Measurements from ENCODE around the gene SFXN2.
A peak's percentile ranks its signal among the peaks of the same experiment; 100 is the strongest.

Gene SFXN2

DNA sequence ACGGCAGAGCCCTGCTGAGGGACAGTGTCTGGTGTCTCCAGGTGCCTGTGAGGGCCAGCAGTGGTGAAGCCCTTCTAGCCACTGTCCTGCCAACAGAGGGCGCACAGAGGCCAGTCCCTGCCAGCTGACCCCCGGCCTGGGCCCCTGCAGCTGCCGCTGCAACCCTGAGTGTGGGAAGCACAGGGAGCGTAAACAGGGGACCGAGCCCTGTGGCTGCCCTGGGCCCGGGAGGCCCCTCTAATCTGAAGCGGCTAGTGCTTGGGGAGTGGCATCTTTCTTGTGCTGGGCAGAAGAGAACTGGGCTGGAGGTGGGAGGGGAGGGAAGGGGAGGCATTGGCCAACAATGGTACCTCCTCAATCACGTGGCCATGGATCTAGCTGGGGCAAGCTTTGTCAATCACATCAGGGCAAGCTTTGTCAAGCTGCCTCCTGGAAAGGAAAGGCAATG is 35.6 kb upstream of the SFXN2 start:
- ChIA-PET CTCF (interaction anchor here (0.7 to 2.9 kb wide), 13 partner anchors 8 to 48 kb away, joined by 3 to 25 read pairs (median 5); partner anchors contain the start of gene ARL3), POLR2A (interaction anchor here (1.1 to 3.5 kb wide), 5 partner anchors 32 to 60 kb away, joined by 3 to 20 read pairs (median 4); partner anchors contain the start of genes ARL3 and SFXN2)
- TF ChIP-seq CTBP1 (IDR thresholded peaks at IDR 0.05; ENCODE audit: borderline replicate concordance) (no peak), L3MBTL2 (conservative IDR thresholded peaks at IDR 0.05) (peak; percentile 40; the same call in 1 of the 2 replicates)
- DNase-seq (ENCODE audit: extremely low spot score), result peak; percentile 85

GRCh38 chr10:102679596-102679995 is 34.8 kb upstream of the SFXN2 start:
- peak; percentile 6 for DNase-seq (ENCODE audit: extremely low spot score)
- POLR2A ChIA-PET, result interaction anchor here (1.1 to 3.5 kb wide), 5 partner anchors 31 to 59 kb away, joined by 3 to 20 read pairs (median 4); partner anchors contain the start of genes ARL3 and SFXN2
- CTCF ChIA-PET, result interaction anchor here (0.8 to 2.9 kb wide), 9 partner anchors 9 to 48 kb away, joined by 3 to 25 read pairs (median 7); partner anchors contain the start of gene ARL3
- TF ChIP-seq LEF1 (IDR thresholded peaks at IDR 0.05; ENCODE audit: borderline replicate concordance) (no peak), L3MBTL2 (conservative IDR thresholded peaks at IDR 0.05) (no peak), NFRKB (IDR thresholded peaks at IDR 0.05) (no peak), FOXM1 (IDR thresholded peaks at IDR 0.05; ENCODE audit: borderline replicate concordance) (no peak), FOXK2 (IDR thresholded peaks at IDR 0.05) (no peak), ELF4 (IDR thresholded peaks at IDR 0.05) (no peak), ARNT (IDR thresholded peaks at IDR 0.05) (no peak), SUZ12 (IDR thresholded peaks at IDR 0.05) (no peak), SP1 (IDR thresholded peaks at IDR 0.05) (no peak), TARDBP (IDR thresholded peaks at IDR 0.05) (no peak), CTBP1 (IDR thresholded peaks at IDR 0.05; ENCODE audit: borderline replicate concordance) (no peak), BHLHE40 (IDR thresholded peaks at IDR 0.05; ENCODE audit: borderline replicate concordance) (no peak), HDGF (IDR thresholded peaks at IDR 0.05; ENCODE audit: borderline replicate concordance) (no peak), FOXA1 (IDR thresholded peaks at IDR 0.05) (no peak), ZNF384 (IDR thresholded peaks at IDR 0.05) (no peak)
- TF ChIP-seq, protein P1, sequence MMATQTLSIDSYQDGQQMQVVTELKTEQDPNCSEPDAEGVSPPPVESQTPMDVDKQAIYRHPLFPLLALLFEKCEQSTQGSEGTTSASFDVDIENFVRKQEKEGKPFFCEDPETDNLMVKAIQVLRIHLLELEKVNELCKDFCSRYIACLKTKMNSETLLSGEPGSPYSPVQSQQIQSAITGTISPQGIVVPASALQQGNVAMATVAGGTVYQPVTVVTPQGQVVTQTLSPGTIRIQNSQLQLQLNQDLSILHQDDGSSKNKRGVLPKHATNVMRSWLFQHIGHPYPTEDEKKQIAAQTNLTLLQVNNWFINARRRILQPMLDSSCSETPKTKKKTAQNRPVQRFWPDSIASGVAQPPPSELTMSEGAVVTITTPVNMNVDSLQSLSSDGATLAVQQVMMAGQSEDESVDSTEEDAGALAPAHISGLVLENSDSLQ (IDR thresholded peaks at IDR 0.05), result no peak

- no peak for TF ChIP-seq ZNF384 (IDR thresholded peaks at IDR 0.05)
- no peak for TF ChIP-seq FOXK2 (IDR thresholded peaks at IDR 0.05)
- no peak for TF ChIP-seq HDGF (IDR thresholded peaks at IDR 0.05; ENCODE audit: borderline replicate concordance)
- no peak for TF ChIP-seq TARDBP (IDR thresholded peaks at IDR 0.05)
- TF ChIP-seq NFRKB (IDR thresholded peaks at IDR 0.05), result no peak
- TF ChIP-seq L3MBTL2 (conservative IDR thresholded peaks at IDR 0.05), result no peak
- TF ChIP-seq SP1 (IDR thresholded peaks at IDR 0.05), result no peak
- TF ChIP-seq ARNT (IDR thresholded peaks at IDR 0.05), result no peak
- no peak for TF ChIP-seq BHLHE40 (IDR thresholded peaks at IDR 0.05; ENCODE audit: borderline replicate concordance)
- no peak for TF ChIP-seq FOXM1 (IDR thresholded peaks at IDR 0.05; ENCODE audit: borderline replicate concordance)
- no peak for TF ChIP-seq CTBP1 (IDR thresholded peaks at IDR 0.05; ENCODE audit: borderline replicate concordance)
- TF ChIP-seq, protein P1 (IDR thresholded peaks at IDR 0.05), result no peak
- TF ChIP-seq FOXA1 (IDR thresholded peaks at IDR 0.05), result no peak
- TF ChIP-seq LEF1 (IDR thresholded peaks at IDR 0.05; ENCODE audit: borderline replicate concordance), result no peak
- TF ChIP-seq SUZ12 (IDR thresholded peaks at IDR 0.05), result no peak
- no peak for TF ChIP-seq ELF4 (IDR thresholded peaks at IDR 0.05)
- CTCF ChIA-PET, result interaction anchor here (1.0 kb wide), 1 partner anchor 16 kb away, joined by 3 read pairs; no protein-coding TSS in a partner anchor
- POLR2A ChIA-PET, result no interaction called here
- DNase-seq (ENCODE audit: extremely low spot score), result no peak
Observed at GRCh38 chr10:102681696-102682095, 32.7 kb upstream of the SFXN2 start.

DNA sequence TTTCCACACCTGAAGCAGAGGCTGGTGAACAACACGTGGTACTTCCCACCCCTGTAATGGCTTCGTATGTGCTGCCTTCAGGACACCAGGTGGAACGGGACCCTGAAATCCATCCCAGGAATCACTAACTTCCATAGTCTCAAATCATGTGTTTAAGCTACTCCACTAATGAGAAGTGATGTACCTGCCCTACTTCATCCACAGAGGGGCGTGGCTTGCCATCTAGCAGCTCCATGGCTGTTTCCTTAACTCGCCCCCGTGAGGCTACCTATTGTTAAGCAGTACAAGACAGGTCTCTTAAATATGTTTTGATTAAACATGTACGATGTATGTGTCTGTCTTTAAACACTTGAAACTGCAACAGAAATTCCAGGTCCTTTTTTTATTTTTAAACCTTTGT is 32.0 kb upstream of the SFXN2 start:
- ChIA-PET POLR2A (no interaction called here), CTCF (interaction anchor here (1.0 kb wide), 1 partner anchor 17 kb away, joined by 3 read pairs; no protein-coding TSS in a partner anchor)
- DNase-seq (ENCODE audit: extremely low spot score), result no peak
- TF ChIP-seq HDGF (IDR thresholded peaks at IDR 0.05; ENCODE audit: borderline replicate concordance) (no peak), FOXM1 (IDR thresholded peaks at IDR 0.05; ENCODE audit: borderline replicate concordance) (no peak), LEF1 (IDR thresholded peaks at IDR 0.05; ENCODE audit: borderline replicate concordance) (no peak), TARDBP (IDR thresholded peaks at IDR 0.05) (no peak), SP1 (IDR thresholded peaks at IDR 0.05) (no peak), SUZ12 (IDR thresholded peaks at IDR 0.05) (no peak), ELF4 (IDR thresholded peaks at IDR 0.05) (no peak), ZNF384 (IDR thresholded peaks at IDR 0.05) (no peak), FOXK2 (IDR thresholded peaks at IDR 0.05) (no peak), CTBP1 (IDR thresholded peaks at IDR 0.05; ENCODE audit: borderline replicate concordance) (no peak), FOXA1 (IDR thresholded peaks at IDR 0.05) (no peak), BHLHE40 (IDR thresholded peaks at IDR 0.05; ENCODE audit: borderline replicate concordance) (no peak), NFRKB (IDR thresholded peaks at IDR 0.05) (no peak), L3MBTL2 (conservative IDR thresholded peaks at IDR 0.05) (no peak), ARNT (IDR thresholded peaks at IDR 0.05) (no peak)
- TF ChIP-seq, protein P1 (IDR thresholded peaks at IDR 0.05), result no peak

GRCh38 chr10:102682981-102683380 is 31.5 kb upstream of the SFXN2 start:
- DNase-seq (ENCODE audit: extremely low spot score), result no peak
- TF ChIP-seq TARDBP (IDR thresholded peaks at IDR 0.05) (no peak), CTBP1 (IDR thresholded peaks at IDR 0.05; ENCODE audit: borderline replicate concordance) (no peak), LEF1 (IDR thresholded peaks at IDR 0.05; ENCODE audit: borderline replicate concordance) (no peak), FOXA1 (IDR thresholded peaks at IDR 0.05) (no peak), SUZ12 (IDR thresholded peaks at IDR 0.05) (no peak), FOXM1 (IDR thresholded peaks at IDR 0.05; ENCODE audit: borderline replicate concordance) (no peak), NFRKB (IDR thresholded peaks at IDR 0.05) (no peak), ZNF384 (IDR thresholded peaks at IDR 0.05) (no peak), BHLHE40 (IDR thresholded peaks at IDR 0.05; ENCODE audit: borderline replicate concordance) (no peak), FOXK2 (IDR thresholded peaks at IDR 0.05) (no peak), HDGF (IDR thresholded peaks at IDR 0.05; ENCODE audit: borderline replicate concordance) (no peak), SP1 (IDR thresholded peaks at IDR 0.05) (no peak), L3MBTL2 (conservative IDR thresholded peaks at IDR 0.05) (no peak), ARNT (IDR thresholded peaks at IDR 0.05) (no peak), ELF4 (IDR thresholded peaks at IDR 0.05) (no peak)
- TF ChIP-seq, protein P1 (IDR thresholded peaks at IDR 0.05), result no peak
- POLR2A ChIA-PET, result no interaction called here
- CTCF ChIA-PET, result no interaction called here

Data from HEK293T (cell line).